Muscle layer of duodenum (tissue), 2 donors: ENCODE measurements around the gene PSG7.
"Not testable (repeated sequence)": the region's sequence is repeated elsewhere in the genome, so short reads cannot be mapped to it uniquely, and the experiment has no call there.

Source experiments
- H3K27ac ChIP-seq: one replicate; pipeline ENCODE4 v1.7.0; 2013; ENCODE audit warnings: mild to moderate bottlenecking, low read length
- H3K27me3 ChIP-seq: one replicate; pipeline ENCODE4 v1.7.0; 2013; ENCODE audit warnings: low read depth, mild to moderate bottlenecking, control low read depth, low read length
- H3K36me3 ChIP-seq, 2 donors: one replicate each; pipeline ENCODE4 v1.7.0; 2013; ENCODE audit warnings: low read length in 2 of 2, control low read depth in 1 of 2, mild to moderate bottlenecking in 1 of 2; ENCODE audit not compliant: insufficient read depth in 2 of 2, control insufficient read depth in 1 of 2
- H3K4me1 ChIP-seq, 2 donors: one replicate each; pipeline ENCODE4 v1.7.0; 2013; ENCODE audit warnings: low read length in 2 of 2, mild to moderate bottlenecking in 2 of 2, control low read depth in 1 of 2, moderate library complexity in 1 of 2; ENCODE audit not compliant: insufficient read depth in 2 of 2, control insufficient read depth in 1 of 2
- H3K4me3 ChIP-seq, 2 donors: one replicate each; pipeline ENCODE4 v1.7.0; 2013; ENCODE audit warnings: low read length in 2 of 2, low read depth in 1 of 2, mild to moderate bottlenecking in 1 of 2
- H3K9me3 ChIP-seq, 2 donors: one replicate each; pipeline ENCODE4 v1.7.0; 2013; ENCODE audit warnings: low read length in 2 of 2, control low read depth in 1 of 2, mild to moderate bottlenecking in 1 of 2; ENCODE audit not compliant: control insufficient read depth in 1 of 2
- donor health status: healthy.

The PSG7 gene

GRCh38 chr19:42881279-42881678 is 55.7 kb downstream of the PSG7 start:
- not testable (repeated sequence) for H3K36me3 ChIP-seq, H3K27ac ChIP-seq, H3K4me3 ChIP-seq, H3K4me1 ChIP-seq, H3K9me3 ChIP-seq, H3K27me3 ChIP-seq

- not testable (repeated sequence) for H3K27me3 ChIP-seq, H3K9me3 ChIP-seq, H3K4me1 ChIP-seq, H3K27ac ChIP-seq, H3K4me3 ChIP-seq, H3K36me3 ChIP-seq
These were observed 56.4 kb downstream of the PSG7 start for GRCh38 chr19:42880621-42881020.

GRCh38 chr19:42879613-42880012 is 57.4 kb downstream of the PSG7 start, which contains the start of gene PSG1:
TSS of gene PSG1 (minus strand) at chr19:42879713. CDS start at chr19:42879581, 132 bp downstream.
- Histone ChIP-seq H3K36me3 (no peaks in the 10 kb centered on the region), H3K27me3 (no peaks in the 10 kb centered on the region), H3K4me1 (no peaks in the 10 kb centered on the region), H3K4me3 (no peak within 1 kb of the TSS), H3K9me3 (no peaks in the 10 kb centered on the region), H3K27ac (no peak within 1 kb of the TSS)

GRCh38 chr19:42876596-42876995 is 60.4 kb downstream of the PSG7 start:
- not testable (repeated sequence) for H3K4me3 ChIP-seq, H3K4me1 ChIP-seq, H3K27me3 ChIP-seq, H3K27ac ChIP-seq, H3K9me3 ChIP-seq, H3K36me3 ChIP-seq

- not testable (repeated sequence) for H3K4me1 ChIP-seq, H3K27ac ChIP-seq, H3K36me3 ChIP-seq, H3K4me3 ChIP-seq, H3K27me3 ChIP-seq, H3K9me3 ChIP-seq
These were observed 61.1 kb downstream of the PSG7 start for GRCh38 chr19:42875881-42876280.

- H3K9me3 ChIP-seq, H3K36me3 ChIP-seq, H3K4me1 ChIP-seq, H3K4me3 ChIP-seq, H3K27me3 ChIP-seq, H3K27ac ChIP-seq: not testable (repeated sequence)
These were observed 61.9 kb downstream of the PSG7 start for GRCh38 chr19:42874901-42875813.

GRCh38 chr19:42874136-42874535 is 62.9 kb downstream of the PSG7 start:
- H3K27ac ChIP-seq, H3K36me3 ChIP-seq, H3K9me3 ChIP-seq, H3K4me3 ChIP-seq, H3K27me3 ChIP-seq, H3K4me1 ChIP-seq: not testable (repeated sequence)
